Stimulated activated CD8-positive, alpha-beta memory T cell treated with anti-CD3 and anti-CD28 coated beads, Interleukin-12 subunit alpha, Interleukin-12 subunit beta, amount 100 ng/mL, for 4 hours (primary cell): Measurements from ENCODE around the gene BMAL1.
A peak's percentile ranks its signal among the peaks of the same experiment; 100 is the strongest.

ENCODE experiments used
- DNase-seq: peaks from one replicate; pipeline ENCODE4 v3.0.0-alpha.2; 2020; ENCODE audit warnings: low read depth

Gene BMAL1

DNA sequence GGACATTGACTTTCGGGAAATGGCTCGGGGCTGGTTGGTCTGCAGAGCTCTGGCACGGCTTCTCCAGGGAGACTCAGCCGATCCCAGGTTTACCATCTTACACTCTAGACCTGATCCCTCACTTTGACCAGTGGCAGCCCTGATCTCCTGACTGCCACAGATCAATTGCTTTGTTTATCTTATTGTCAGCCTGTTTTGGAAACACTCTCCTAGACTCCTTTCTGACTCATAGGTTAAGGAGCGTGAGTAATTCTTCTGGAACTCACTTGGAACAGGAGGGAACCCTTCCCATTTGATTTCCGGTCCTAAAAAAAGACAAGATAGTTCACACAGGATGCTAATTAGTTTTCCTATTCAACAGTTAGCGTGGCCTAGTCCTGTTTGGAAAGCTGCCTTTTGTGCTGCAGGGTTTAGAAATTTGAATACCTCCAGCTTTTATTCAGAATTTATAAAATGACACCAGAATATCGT lies 16.0 kb upstream of the BMAL1 start:
- DNase-seq: no peak

DNA sequence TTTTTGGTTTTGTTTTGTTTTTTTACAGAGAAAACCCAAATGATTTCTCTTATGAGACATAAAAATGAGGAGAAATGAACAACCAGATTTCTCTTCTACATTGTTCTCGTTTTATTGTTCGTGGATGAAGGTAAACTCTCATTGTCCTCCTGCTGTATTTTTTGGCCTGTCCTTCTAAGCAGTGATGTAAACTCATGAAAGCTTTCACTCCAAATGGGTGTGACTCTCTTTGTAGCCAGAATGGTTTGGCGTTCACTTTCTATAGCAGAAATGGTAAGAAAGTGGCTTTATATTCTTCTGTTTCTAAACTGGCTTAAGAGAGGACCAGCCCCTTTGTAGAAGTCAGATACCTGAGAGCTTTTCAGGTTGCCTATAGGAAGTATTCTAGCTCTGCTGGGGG lies 15.5 kb upstream of the BMAL1 start:
- DNase-seq: no peak

DNA sequence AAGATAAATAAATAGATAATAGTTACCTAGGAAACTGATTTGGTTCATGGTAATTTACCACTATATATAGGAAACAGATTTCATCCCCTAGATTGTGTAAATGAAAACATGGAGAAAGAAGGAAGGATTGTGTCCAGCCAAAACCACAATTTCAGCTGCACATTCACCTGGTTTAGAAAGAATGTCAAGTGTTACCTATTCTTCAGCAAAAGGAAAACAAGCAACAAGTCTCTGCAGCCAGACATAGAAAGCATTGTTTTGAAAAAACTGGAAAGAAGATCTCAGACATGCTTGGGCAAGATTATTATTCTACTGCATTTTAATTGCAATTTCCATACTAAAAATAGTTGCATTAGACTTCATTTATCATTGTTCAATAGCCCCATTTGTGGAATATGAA lies 8.8 kb upstream of the BMAL1 start:
- no peak for DNase-seq

DNA sequence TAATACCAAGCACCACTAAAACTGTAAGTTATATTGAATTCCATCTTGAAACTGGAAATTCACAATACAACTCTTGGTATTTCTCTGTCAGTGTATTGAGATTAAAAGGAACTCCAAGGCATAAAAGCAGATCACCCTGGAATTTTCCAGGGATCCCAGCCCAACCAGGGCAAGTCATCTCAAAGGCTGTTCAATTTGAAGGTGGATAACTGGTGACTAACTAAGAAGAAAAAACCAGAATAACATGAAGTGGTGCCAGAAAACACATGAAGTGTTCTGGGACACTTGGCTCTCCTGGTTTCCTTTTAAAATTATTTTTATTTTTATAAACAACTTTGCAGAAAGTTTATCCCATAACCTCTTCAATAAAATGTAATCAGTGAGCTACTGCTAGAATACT lies 7.8 kb upstream of the BMAL1 start:
- DNase-seq: no peak

DNA sequence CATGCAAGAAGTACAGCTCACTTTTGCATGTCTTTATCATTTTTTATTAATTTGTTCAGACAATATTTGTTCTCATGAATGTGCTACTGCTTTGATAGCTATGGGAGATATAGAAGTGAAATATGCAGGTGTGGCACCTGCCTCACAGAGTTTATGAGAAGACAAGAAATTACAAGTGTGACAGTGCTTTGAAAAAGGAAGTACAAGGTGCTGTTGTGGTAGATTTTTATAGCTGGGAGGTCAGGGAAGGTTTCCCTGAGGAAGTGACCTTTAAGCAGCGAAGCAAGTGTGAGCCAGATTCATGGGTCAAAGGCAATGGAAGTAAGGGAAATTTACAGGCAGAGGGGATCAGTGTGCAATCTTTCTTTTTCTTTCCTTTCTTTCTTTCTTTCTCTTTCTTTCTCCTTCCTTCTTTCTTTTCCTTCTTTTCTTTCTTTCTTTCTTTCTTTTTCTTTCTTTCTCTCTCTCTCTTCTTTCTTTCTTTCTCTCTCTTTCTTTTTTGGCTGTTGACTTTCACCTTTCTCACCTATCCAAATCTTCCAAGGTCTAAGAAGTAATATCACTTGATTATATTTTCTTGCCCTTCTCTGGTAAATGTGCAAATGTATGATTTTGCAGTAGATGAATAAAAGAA lies 6.4 kb upstream of the BMAL1 start:
- no peak for DNase-seq

DNA sequence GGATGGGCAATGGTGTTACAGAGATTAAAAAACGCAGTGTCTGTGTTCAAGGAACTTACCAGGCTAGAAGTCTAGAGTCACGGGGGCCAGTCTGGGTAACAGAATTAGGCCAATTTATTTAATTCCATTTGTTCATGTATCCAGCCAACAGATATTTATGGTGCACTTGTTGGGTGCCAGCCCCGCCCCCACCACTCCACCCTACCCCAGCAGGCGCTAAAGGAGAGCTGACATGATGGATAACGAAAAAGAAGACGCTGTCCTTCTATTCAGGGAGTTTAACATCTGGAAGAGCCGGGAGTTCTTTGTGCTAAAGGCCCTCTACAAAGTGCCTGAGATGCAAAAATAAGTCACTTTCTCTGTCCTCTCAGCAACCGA lies 1.1 kb upstream of the BMAL1 start:
- DNase-seq: no peak

DNA sequence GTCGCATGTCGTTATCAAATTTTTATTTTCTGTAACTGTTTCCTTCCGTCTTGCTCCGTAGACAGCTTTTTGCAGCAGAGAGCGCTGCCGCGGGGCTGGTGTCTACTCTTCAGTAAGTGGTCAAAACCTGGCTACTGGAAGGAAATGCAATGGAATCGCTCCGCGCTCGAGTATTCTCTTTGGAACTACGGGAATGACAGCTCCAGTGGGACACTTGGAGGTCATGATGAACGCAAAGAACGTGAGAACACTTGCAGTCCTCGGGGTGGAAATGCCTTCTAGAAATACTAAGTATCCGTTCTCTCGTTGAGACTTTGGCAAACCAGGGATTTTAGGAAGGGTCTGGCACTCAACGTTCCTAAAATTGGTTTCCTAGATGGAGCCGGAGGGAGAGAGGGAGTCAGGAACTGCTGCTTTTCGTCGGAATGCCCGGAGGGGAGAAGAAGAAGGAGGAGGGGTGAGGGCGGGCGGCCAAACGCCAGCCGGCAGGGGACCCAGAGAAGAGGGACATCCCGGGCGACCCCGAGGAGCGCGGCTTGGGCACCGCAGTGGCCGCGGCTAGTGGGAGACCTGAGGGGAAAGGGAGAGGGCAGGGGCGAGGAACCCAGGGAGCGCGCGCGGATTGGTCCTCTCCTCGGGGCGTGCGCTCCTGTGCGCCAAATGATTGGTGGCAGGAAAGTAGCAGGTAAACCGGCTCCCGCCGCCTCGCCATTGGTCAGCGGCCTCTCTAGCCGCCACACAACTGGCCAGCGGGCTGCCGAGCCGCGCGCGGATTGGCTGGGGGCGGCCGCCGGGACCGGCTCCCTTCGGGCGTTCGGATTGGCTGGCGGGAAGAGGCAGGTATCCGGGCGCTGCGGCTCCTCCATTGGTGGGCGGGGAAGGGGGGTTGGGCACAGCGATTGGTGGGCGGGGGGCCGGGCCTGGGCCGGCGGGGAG lies 490 bp upstream of the BMAL1 start:
- DNase-seq: peak; percentile 95

DNA sequence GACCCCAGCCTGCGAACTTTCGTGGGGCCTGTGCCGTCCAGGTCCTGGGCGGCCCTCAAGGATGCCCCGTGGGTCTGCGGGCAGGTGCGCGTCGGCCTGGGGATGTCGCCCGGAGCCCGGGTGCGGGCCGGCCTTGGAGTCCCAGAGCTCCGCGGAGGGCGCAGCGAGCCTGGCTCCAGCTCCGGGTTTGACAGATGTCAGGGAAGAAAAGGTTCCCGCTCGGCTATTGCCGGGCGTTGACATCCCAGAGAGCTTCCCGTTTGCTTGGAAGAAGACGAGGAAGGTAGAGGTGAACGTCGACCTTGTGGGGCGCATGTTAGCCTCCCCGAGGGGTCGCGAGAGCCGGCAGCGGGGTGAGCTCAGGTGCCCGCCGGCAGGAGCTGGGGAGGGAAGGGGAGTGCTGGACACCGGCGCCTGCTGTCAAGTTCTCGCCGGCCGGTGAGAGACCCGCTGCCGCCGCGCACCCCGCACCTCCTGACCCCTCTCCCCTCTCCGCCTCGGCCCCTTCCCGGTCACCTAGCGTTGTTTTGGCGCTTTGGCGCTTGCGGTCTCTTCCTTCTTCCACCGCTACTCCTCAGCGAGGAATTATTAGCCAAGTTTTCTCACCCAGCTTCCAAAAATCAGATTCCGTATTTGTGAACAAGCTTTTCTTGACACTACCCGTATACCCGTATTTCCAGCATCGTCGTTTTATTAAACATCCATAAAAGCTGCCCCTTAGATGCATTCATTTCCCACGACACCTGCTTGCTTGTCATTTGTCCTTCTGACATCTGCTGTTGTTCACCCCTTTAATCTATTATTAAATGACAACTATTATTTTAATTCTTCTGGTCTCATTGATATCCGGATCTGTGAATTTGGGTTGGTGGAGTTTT lies 1.3 kb downstream of the BMAL1 start:
- no peak for DNase-seq

DNA sequence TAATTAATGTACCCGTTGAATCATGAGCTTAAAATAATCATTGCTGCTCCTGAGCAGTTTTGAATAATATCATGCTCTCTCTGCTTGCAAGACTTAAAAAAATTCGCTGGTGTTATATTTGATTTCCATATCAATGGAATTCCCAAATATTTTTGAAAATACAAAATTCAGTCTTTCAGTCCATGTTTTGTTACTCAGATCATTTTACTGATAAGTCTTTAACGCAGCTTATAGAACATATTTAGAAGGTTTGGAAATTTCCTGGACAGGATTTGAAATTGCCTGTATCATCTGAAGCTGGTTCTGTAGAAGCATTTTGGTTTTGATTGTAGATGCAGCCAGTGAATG lies 1.9 kb downstream of the BMAL1 start:
- DNase-seq: no peak

DNA sequence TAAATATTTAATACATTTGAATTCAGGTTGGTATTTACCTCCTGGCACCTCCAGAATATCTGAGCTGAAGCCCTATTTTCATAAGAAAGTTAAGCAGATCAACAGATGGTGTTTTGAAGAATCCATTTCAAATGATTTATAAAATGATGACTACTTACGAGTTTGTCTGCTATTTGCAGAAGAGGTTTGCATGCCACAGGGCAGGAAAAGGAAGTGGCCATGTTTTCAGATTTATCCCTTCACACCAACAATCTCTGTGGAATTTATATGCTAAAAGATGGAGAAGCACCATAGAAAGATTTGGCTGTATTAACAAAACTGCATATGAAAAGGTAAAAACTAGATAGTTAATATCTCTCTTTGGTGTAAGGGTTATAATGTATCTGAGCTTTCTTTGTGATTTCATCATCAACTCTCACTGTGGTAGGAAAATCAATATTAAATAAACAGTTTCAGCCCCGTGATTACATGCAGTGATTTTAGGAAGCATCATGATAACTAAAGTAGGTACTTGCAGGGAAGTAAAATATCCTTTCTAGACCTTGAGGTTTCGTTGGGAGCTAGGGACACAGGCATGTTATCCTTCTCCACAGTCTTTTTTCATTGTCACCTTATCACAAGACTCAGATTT lies 2.6 kb downstream of the BMAL1 start:
- no peak for DNase-seq

DNA sequence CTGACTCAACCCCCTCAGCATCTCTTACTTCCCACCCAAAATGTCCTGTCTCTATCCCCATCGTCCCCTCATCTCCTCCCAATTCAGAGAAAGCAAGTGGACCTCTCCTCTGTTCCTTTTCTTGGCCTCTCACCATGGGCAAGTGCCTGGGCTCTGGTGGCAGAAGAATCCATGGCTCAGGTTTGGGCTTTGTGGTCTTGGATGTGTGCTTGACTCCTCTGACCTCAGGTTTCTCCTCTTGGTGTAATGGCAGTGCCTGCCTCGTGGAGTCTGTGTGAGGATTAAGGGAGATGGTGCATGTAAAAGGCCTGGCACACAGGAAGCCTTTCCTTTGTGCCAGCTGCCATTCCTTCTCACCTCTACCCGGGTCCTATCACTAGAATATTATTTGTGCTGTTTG lies 3.2 kb downstream of the BMAL1 start:
- DNase-seq: no peak

DNA sequence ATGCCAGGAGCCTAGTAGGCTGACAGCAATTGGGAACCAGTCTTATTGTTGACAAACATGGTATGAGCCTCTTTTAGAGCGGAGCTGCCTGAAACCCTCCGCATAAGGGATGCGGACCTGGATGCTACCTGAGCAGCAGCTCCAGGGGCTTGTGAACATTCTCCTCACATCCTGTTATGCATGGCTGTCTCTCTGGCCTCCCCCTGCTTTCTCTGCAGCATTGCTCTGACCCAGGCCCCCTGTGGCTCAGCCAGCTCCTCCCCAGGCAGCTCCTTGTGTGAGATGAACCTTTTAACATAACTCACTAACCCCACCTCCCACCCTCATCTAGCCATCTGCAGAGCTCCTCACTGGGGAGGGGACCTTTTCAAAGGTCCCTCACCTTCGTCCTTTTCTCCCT lies 6.0 kb downstream of the BMAL1 start:
- DNase-seq: no peak

DNA sequence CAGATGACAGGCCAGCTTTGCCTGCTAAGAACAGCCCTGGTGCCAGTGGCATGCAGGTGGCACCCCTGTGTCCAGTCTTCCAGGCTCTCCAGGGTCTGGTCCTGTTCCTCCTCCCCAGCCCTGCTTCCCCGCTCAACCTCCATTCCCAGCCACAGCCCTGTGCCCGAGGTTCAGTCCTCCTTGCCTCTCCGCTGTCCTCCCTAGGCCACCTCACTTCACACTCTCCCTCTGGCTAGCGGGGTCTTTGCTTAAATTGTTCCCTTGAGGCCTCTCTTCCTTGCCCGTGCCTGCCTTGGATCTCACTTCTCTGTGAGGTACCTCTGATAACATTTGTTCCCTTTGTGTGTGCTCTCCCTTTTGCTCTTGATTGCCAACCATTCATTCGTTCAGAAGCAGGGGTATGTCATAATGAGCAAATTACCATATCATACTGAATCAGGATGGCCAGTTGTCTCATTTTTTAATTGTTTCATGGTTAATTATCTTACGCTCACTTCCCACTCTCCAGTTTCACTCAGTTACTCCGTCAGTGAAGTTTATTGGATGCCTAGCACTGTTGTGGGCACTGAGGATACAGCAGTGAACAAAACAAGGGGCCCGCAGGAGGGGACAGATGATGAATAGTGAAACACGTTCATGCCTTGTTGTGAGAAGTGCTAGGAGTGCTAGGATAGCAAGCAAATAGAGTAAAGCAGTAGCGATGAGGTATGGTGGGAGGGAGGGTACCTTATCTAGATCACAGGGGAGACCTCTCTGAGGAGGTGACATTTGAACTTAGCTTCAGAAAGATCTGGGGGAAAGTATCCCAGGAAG lies 7.4 kb downstream of the BMAL1 start:
- no peak for DNase-seq

DNA sequence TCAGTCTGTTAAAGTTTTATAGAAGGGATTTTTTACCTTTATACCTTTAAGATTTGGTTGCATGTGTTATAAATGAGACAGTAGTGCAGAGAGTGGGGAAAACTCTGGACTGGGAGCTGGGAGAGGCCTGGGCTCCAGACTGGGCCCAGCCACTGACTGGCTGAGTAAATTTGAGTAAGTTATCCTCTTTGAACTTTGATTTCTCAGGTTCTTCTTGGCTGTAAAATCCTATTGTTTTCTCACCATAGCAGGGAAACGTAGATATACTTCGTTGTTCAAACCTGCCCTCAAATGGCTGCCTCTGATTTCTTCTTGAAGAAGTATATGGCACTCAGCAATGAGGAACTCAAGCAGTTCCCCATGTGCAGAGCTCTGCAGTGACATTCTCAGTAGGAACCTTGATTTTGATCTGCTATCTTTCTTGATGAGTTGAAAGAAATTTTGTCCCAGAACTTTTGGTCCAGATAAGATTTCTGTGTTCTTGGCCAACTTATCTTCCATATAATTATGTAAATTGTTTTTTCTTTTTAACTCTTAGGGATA lies 8.8 kb downstream of the BMAL1 start:
- no peak for DNase-seq

DNA sequence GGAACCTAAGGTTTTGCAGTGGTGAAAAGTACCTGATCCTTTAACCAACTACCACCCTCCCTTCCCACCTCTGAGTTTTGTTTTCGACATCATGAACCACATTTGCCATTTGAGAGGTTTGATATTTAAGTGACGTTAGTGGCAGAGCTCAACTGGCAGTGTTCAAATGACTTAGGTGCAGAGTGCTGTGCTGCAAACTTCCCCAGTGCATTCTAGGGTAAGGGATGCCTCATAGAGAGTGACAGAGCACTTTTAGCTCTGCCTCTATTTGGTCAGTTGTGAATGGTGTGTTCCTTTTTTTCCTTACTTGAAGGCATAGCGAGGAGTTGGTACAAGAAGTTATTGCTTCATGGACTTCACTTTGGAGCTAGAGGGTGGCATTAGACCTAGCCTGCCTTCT lies 9.4 kb downstream of the BMAL1 start:
- DNase-seq: no peak

DNA sequence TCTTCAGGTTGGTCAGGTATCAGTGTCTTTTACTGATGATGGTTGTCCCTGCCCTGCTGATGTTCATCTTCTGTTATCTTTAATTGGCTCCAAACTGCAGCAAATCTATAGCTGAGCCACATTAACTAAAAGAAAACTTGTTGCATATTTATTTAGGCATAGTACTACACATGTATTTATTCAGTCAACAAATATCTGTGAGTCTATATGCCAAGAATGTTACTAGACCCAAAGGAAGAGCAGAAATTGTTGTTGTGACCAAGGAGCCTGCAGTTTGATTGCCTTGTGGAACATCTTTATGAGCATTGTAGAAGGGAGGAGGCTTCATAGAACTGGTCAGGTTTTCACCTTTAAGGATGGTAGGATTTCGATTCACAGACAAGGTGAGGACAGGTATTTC lies 10.1 kb downstream of the BMAL1 start:
- no peak for DNase-seq

DNA sequence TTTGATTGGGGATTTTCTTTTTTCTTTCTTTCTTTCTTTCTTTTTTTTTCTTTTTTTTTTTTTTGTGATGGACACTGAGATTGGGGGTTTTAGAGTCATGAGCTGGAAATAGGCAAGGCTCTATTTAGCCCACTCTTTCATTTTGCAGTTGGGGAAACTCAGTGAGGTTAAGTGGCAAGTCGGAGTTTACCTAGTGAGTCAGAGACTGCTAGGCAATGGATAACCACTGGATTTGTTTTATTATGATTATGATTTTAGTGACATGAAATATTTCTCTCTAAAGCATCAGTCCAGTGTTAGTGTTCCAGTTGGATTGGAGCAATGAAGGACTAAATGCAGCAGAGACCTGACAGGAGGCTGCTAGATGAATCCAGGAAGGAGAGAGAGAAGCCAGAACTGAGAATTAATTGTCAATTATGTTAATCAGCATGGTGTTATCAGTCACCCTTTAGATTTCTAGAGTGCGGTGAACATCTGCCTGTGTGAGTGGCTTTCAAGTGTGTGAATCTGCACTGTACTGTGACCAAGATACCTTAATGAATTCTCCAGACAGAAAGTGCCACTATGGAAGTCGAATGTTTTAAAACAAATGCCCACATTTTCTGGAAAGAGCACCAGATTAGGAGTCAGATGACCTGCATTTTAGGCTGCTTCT lies 10.9 kb downstream of the BMAL1 start:
- no peak for DNase-seq

DNA sequence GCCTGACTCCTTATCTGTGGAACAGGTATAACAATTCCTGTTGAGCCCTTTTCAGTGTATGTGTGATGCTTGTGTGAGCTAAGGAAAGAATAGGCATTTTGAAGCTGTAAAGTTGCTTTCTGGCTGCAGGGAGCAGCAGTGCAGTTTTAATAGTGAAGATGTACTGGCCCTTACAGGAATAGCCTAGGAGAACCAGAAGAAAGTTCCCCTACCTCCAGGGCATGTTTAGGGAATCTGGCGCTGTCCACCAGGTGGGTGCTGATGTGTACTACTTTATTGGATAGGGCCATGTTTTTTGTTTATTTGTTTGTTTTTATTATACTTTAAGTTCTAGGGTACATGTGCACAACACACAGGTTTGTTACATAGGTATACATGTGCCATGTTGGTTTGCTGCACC lies 11.5 kb downstream of the BMAL1 start:
- DNase-seq: no peak

DNA sequence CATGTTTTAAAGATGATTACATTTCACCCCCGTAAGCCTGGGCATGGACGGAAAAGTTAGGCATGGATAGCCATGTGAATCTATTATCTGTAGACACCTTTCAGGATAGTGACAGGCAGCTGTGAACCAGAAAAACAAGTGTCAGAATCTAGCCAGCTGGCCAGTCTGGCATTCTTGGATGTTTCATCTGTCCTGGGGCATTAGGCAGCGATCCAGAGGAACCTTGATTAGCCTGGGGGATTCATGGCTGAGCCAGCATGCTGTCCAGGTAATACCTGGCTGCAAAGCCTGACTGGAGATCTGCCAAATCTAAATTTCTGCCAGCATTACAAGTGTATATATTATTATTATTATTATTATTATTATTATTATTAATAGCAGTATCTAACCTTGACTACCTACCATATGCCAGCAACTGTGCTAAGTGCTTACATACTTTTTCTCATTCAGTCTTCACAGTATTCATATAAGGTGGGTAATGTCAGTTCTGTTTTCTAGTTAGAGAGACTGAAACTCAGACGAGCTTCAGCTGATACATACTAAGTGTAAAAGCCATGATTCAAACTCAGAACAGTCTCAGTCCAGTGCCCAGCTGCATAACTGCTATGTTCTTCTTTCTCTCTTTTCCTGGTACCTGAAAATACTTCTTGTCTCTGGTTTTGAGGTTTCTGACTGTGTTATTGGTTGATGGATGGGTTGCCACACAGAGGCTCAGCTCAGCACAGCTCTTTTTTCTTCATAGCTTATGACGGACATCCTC lies 12.8 kb downstream of the BMAL1 start:
- DNase-seq: no peak

DNA sequence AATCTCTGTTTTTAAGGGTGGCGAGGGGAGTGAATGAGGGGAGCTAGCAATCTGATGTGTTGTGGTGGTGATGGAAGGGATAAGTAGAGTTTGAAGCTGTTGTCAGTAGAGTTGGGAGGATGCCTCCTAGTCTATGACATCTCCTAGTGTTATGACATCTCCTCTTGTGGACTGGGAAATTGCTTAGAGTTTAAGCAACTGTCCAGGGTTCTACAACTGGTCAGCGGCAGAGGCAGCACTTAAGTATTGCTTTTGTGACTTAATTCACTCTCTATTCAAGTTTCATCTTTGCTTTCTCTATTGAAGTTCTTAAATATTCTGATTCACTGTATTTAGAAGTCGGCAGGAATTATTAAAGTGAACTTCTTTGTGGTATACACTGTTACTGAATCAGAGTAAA lies 13.8 kb downstream of the BMAL1 start:
- no peak for DNase-seq
